ENCODE results near the gene CDC40.

- TF ChIP-seq CTCF (IDR thresholded peaks at IDR 0.05) (no peak), POLR2AphosphoS5 (IDR thresholded peaks at IDR 0.05; ENCODE audit: insufficient read depth in 1 of 2, low read depth in 1 of 2) (no peak)
Measured at GRCh38 chr6:110221738-110222137, 41.5 kb downstream of the CDC40 start.

All from vagina (tissue), 2 donors.